ENCODE measurements around the gene EMX1. TPM values are rescaled to one million over a fixed set of nuclear protein-coding genes. Genes with fewer than 3 reads are reported as not detected.

The EMX1 gene
- total and polyA plus RNA-seq, 2 of the 13 experiments (the other 11 are each of a cell fraction or from before 2014, with no cell fraction given): 0.62 to 4.9 TPM

DNA sequence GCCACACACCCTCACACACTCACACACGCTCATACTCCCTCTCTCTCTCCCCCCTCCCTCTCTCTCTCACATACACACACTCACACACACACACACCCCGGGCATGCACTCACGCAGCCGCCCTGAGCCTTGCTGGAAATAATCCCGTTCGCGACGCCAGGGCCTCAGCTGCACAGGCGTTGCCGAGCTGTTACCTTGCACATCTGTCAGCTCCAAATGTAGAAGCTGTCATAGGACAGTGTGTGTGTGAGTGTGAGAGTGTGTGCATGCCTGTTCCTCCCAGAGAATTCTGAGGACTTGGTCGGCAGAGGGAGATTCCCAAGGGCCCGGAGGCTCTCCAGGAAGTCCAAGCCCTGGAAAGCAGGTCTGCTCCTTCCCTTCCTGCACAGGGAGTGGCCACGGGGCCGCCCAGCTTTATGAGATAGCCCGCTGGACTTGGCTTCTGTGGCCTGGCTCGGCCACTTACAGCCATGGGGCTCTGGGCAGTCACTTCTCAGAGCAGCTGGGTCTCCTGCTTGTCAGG, 21.5 kb upstream of the EMX1 start (continued):
- TF ChIP-seq ZNF646 (CRISPR knock-in tag; IDR thresholded peaks at IDR 0.05) (peak; percentile 66; the same call in 1 of the 2 replicates), ZBTB38 (CRISPR knock-in tag; IDR thresholded peaks at IDR 0.05) (0 out of 2 replicates have a peak, but pooled peaks have one; percentile 24), ZFY (CRISPR knock-in tag; IDR thresholded peaks at IDR 0.05) (0 out of 2 replicates have a peak, but pooled peaks have one; percentile 9), ZNF607 (CRISPR knock-in tag; IDR thresholded peaks at IDR 0.05; ENCODE audit: borderline replicate concordance) (no peak), CTCF (CRISPR knock-in tag; IDR thresholded peaks at IDR 0.05) (peak; percentile 19; the same call in 1 of the 2 replicates), ZNF501 (CRISPR knock-in tag; IDR thresholded peaks at IDR 0.05) (0 out of 2 replicates have a peak, but pooled peaks have one; percentile 26), ZNF512 (CRISPR knock-in tag; IDR thresholded peaks at IDR 0.05) (no peak), NRL (CRISPR knock-in tag; IDR thresholded peaks at IDR 0.05; ENCODE audit: borderline replicate concordance) (0 out of 2 replicates have a peak, but pooled peaks have one; percentile 64), ZNF687 (CRISPR knock-in tag; IDR thresholded peaks at IDR 0.05) (peak; percentile 52), XRCC5 (optimal IDR thresholded peaks at IDR 0.05; ENCODE audit: low read length) (peak; percentile 34)
- TF ChIP-seq, protein P1, sequence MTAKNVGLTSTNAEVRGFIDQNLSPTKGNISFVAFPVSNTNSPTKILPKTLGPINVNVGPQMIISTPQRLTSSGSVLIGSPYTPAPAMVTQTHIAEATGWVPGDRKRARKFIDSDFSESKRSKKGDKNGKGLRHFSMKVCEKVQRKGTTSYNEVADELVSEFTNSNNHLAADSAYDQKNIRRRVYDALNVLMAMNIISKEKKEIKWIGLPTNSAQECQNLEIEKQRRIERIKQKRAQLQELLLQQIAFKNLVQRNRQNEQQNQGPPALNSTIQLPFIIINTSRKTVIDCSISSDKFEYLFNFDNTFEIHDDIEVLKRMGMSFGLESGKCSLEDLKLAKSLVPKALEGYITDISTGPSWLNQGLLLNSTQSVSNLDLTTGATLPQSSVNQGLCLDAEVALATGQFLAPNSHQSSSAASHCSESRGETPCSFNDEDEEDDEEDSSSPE (CRISPR knock-in tag; IDR thresholded peaks at IDR 0.05): no peak

All from HepG2 (cell line).